Trophoblast cell (in vitro differentiated cells and primary cell): Measurements from ENCODE around the gene PUS1.
A peak's percentile ranks its signal among the peaks of the same experiment; 100 is the strongest.
"Not testable (repeated sequence)": the region's sequence is repeated elsewhere in the genome, so short reads cannot be mapped to it uniquely, and the experiment has no call there.

Experiments used
- DNase-seq, 2 donors: peaks; one replicate each; pipeline ENCODE4 v3.0.0-alpha.2; 2016
- H2AFZ ChIP-seq: 2 replicates; pipeline ENCODE4 v1.6.1; 2013; ENCODE audit warnings: low read length, moderate library complexity, mild to moderate bottlenecking; ENCODE audit not compliant: insufficient read depth, poor library complexity
- H2AK5ac ChIP-seq: 2 replicates; pipeline ENCODE4 v1.6.1; 2013; ENCODE audit warnings: mild to moderate bottlenecking, low read length
- H2BK120ac ChIP-seq: 2 replicates; pipeline ENCODE4 v1.6.1; 2013; ENCODE audit warnings: low read length, mild to moderate bottlenecking, moderate library complexity; ENCODE audit not compliant: insufficient read depth, poor library complexity
- H2BK12ac ChIP-seq: 2 replicates; pipeline ENCODE4 v1.6.1; 2013; ENCODE audit warnings: mild to moderate bottlenecking, low read length, moderate library complexity
- H2BK5ac ChIP-seq: 2 replicates; pipeline ENCODE4 v1.6.1; 2013; ENCODE audit warnings: low read length, low read depth, moderate library complexity, mild to moderate bottlenecking; ENCODE audit not compliant: poor library complexity
- H3K14ac ChIP-seq: 2 replicates; pipeline ENCODE4 v1.6.1; 2013; ENCODE audit warnings: mild to moderate bottlenecking, low read length
- H3K18ac ChIP-seq: 2 replicates; pipeline ENCODE4 v1.6.1; 2013; ENCODE audit warnings: mild to moderate bottlenecking, low read length
- H3K23ac ChIP-seq: 2 replicates; pipeline ENCODE4 v1.6.1; 2013; ENCODE audit warnings: low read length
- H3K27ac ChIP-seq: 2 replicates; pipeline ENCODE4 v1.5.1; 2013; ENCODE audit warnings: low read depth, mild to moderate bottlenecking, inconsistent platforms, low read length, moderate library complexity
- H3K27me3 ChIP-seq: 2 replicates; pipeline ENCODE4 v1.6.1; 2013; ENCODE audit warnings: inconsistent platforms, mild to moderate bottlenecking, low read length, moderate library complexity; ENCODE audit not compliant: insufficient read depth
- H3K36me3 ChIP-seq, 2 experiments: 1 replicate in 1 of 2; 2 replicates in 1 of 2; pipeline ENCODE4 v1.6.1; 2013; ENCODE audit warnings: low read length in 2 of 2, mild to moderate bottlenecking in 2 of 2, moderate library complexity in 1 of 2; ENCODE audit not compliant: insufficient read depth in 2 of 2, control insufficient read depth in 1 of 2
- H3K4ac ChIP-seq: 2 replicates; pipeline ENCODE4 v1.6.1; 2013; ENCODE audit warnings: low read depth, mild to moderate bottlenecking, low read length, moderate library complexity
- H3K4me1 ChIP-seq, 2 experiments: 1 replicate in 1 of 2; 2 replicates in 1 of 2; pipeline ENCODE4 v1.6.1; 2013; ENCODE audit warnings: low read length in 2 of 2, mild to moderate bottlenecking in 2 of 2, moderate library complexity in 1 of 2; ENCODE audit not compliant: insufficient read depth in 2 of 2, control insufficient read depth in 1 of 2
- H3K4me2 ChIP-seq: 2 replicates; pipeline ENCODE4 v1.6.1; 2013; ENCODE audit warnings: inconsistent platforms, mild to moderate bottlenecking, low read length, moderate library complexity
- H3K4me3 ChIP-seq: 2 replicates; pipeline ENCODE4 v1.5.1; 2013; ENCODE audit warnings: mild to moderate bottlenecking, low read depth, low read length, inconsistent platforms
- H3K79me1 ChIP-seq: one replicate; pipeline ENCODE4 v1.6.1; 2013; ENCODE audit warnings: low read length
- H3K79me2 ChIP-seq: 2 replicates; pipeline ENCODE4 v1.6.1; 2013; ENCODE audit warnings: low read length, mild to moderate bottlenecking; ENCODE audit not compliant: control insufficient read depth, insufficient read depth, poor library complexity
- H3K9ac ChIP-seq: 2 replicates; pipeline ENCODE4 v1.6.1; 2013; ENCODE audit warnings: mild to moderate bottlenecking, low read length
- H3K9me3 ChIP-seq: 2 replicates; pipeline ENCODE4 v1.6.1; 2013; ENCODE audit warnings: low read depth, mild to moderate bottlenecking, control low read depth, inconsistent platforms, low read length; ENCODE audit not compliant: insufficient read depth
- H4K12ac ChIP-seq: 2 replicates; pipeline ENCODE4 v1.6.1; 2013; ENCODE audit warnings: low read depth, mild to moderate bottlenecking, low read length, moderate library complexity
- H4K8ac ChIP-seq: 2 replicates; pipeline ENCODE4 v1.6.1; 2013; ENCODE audit warnings: low read depth, mild to moderate bottlenecking, low read length, moderate library complexity
- H4K91ac ChIP-seq: one replicate; pipeline ENCODE4 v1.6.1; 2013; ENCODE audit warnings: low read depth, mild to moderate bottlenecking, low read length, moderate library complexity
- WGBS: extraction: QIAGEN DNeasy Blood & Tissue Kit; methylation state at CpG from one replicate; pipeline ENCODE4 v1.1.7; 2013; ENCODE audit warnings: missing lambda C conversion rate; ENCODE audit not compliant: insufficient read length, insufficient coverage; ENCODE audit errors: extremely low coverage; 5-methylcytosine and 5-hydroxymethylcytosine counted together

The PUS1 gene

GRCh38 chr12:131961328-131961727, 32.3 kb downstream of the PUS1 start:
- not testable (repeated sequence) for H3K4me2 ChIP-seq, H3K27ac ChIP-seq, H2AK5ac ChIP-seq, H2BK12ac ChIP-seq, H2BK5ac ChIP-seq, H3K79me2 ChIP-seq, H3K4me1 ChIP-seq, H3K9me3 ChIP-seq, H3K27me3 ChIP-seq, H3K4me3 ChIP-seq, H4K8ac ChIP-seq, DNase-seq, H3K23ac ChIP-seq, H3K36me3 ChIP-seq, H2AFZ ChIP-seq, H3K14ac ChIP-seq, H4K12ac ChIP-seq, H3K9ac ChIP-seq, H3K18ac ChIP-seq, H2BK120ac ChIP-seq, H3K79me1 ChIP-seq, H4K91ac ChIP-seq, H3K4ac ChIP-seq
- no CpG with 5 or more reads among the region's 20 CpGs for WGBS

- H4K91ac ChIP-seq: no peak overlapping the region
- H3K4me1 ChIP-seq: peaks cover 0 to 2% of the 10 kb centered on the region in 2 experiments
- WGBS: no CpG with 5 or more reads among the region's 8 CpGs
- no peak overlapping the region for H2BK5ac ChIP-seq
- H3K79me2 ChIP-seq: peaks cover 2% of the 10 kb centered on the region
- no peak overlapping the region for H3K14ac ChIP-seq
- H2AFZ ChIP-seq: no peak overlapping the region
- H3K36me3 ChIP-seq: peaks cover 6 to 8% of the 10 kb centered on the region in 2 experiments
- H2AK5ac ChIP-seq: no peak overlapping the region
- DNase-seq: no peak
- no peak overlapping the region for H2BK12ac ChIP-seq
- H4K12ac ChIP-seq: no peak overlapping the region
- no peak overlapping the region for H4K8ac ChIP-seq
- peak overlapping the region; percentile 78 for H3K4ac ChIP-seq
- no peak overlapping the region for H3K18ac ChIP-seq
- H3K4me2 ChIP-seq: no peak overlapping the region
- H3K27ac ChIP-seq: no peak overlapping the region
- no peaks in the 10 kb centered on the region for H3K9me3 ChIP-seq
- no peak overlapping the region for H3K23ac ChIP-seq
- no peak overlapping the region for H2BK120ac ChIP-seq
- no peak overlapping the region for H3K4me3 ChIP-seq
- no peaks in the 10 kb centered on the region for H3K79me1 ChIP-seq
- H3K9ac ChIP-seq: peak overlapping the region; percentile 59
- H3K27me3 ChIP-seq: no peaks in the 10 kb centered on the region
These were observed 33.0 kb downstream of the PUS1 start for GRCh38 chr12:131962069-131962468.

DNA sequence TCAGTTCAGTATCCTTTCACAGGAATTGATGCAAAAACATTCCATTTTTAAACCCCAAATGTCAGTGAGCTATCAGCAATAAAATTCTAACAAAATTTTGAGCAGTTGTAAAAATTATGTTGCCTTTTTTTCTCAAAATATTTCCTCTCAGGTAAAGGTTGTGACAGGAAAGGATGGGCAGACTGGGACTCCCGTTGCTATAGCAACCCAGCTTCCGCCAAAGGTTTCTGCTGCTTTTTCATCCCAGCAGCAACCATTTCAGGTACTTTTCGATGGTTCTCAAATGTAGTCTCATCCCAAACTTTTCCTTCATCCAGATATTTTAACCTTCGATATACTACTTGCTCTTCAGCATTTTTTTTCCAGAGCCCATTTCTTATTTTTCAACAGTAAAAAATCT, 34.3 kb downstream of the PUS1 start:
- Histone ChIP-seq H3K9me3 (no peaks in the 10 kb centered on the region), H3K4me1 (peaks cover 0 to 2% of the 10 kb centered on the region in 2 experiments), H3K4me3 (no peak overlapping the region), H3K79me1 (no peaks in the 10 kb centered on the region), H3K27me3 (no peaks in the 10 kb centered on the region), H3K18ac (no peak overlapping the region), H3K79me2 (peaks cover 2% of the 10 kb centered on the region), H2BK12ac (no peak overlapping the region), H3K23ac (no peak overlapping the region), H3K27ac (no peak overlapping the region), H4K91ac (no peak overlapping the region), H3K36me3 (peaks cover 6 to 8% of the 10 kb centered on the region in 2 experiments), H3K9ac (no peak overlapping the region), H3K14ac (no peak overlapping the region), H2AK5ac (no peak overlapping the region), H2AFZ (no peak overlapping the region), H3K4me2 (no peak overlapping the region), H2BK5ac (no peak overlapping the region), H4K12ac (no peak overlapping the region), H3K4ac (no peak overlapping the region), H2BK120ac (no peak overlapping the region), H4K8ac (no peak overlapping the region)
- 100% methylated on average over 1 of the region's 4 CpGs for WGBS
- no peak for DNase-seq

DNA sequence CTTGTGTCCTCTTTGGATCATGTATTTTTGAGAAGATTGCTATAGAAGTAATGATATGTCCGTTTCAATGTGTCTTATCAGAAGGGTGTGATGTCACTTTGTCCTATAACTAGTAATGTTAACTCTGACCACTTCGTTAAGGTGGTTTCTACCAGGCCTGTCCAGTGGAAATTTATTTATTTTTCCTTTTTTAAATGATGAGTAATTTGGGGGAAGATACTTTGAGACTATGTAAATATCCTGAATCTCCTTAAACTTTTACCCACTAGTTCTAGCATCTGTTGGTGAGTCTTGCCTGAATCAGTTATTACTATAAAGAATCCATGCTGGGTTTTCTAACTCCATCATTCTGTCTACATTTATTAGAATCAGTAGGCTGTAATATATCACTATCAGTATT, 36.0 kb downstream of the PUS1 start:
- Histone ChIP-seq H2BK5ac (no peak overlapping the region), H3K36me3 (peaks cover 6 to 8% of the 10 kb centered on the region in 2 experiments), H3K18ac (no peak overlapping the region), H3K4me3 (no peak overlapping the region), H2AK5ac (no peak overlapping the region), H3K4me1 (no peaks in the 10 kb centered on the region), H4K91ac (no peak overlapping the region), H4K12ac (no peak overlapping the region), H3K9ac (no peak overlapping the region), H2BK120ac (no peak overlapping the region), H2AFZ (no peak overlapping the region), H3K79me1 (no peaks in the 10 kb centered on the region), H3K79me2 (peaks cover under 1% of the 10 kb centered on the region), H4K8ac (no peak overlapping the region), H2BK12ac (no peak overlapping the region), H3K23ac (no peak overlapping the region), H3K27me3 (no peaks in the 10 kb centered on the region), H3K14ac (no peak overlapping the region), H3K4ac (no peak overlapping the region), H3K27ac (no peak overlapping the region), H3K4me2 (no peak overlapping the region), H3K9me3 (no peaks in the 10 kb centered on the region)
- DNase-seq: no peak
- no CpG with 5 or more reads among the region's 2 CpGs for WGBS
